ENCODE measurements around the gene GABBR2. TPM values are rescaled to one million over a fixed set of nuclear protein-coding genes. Genes with fewer than 3 reads are reported as not detected.

The GABBR2 gene
- total and polyA plus RNA-seq, 2 donors (not counting 1 experiment from before 2014, with no cell fraction given) = 0.03 TPM; not detected in 1

DNA sequence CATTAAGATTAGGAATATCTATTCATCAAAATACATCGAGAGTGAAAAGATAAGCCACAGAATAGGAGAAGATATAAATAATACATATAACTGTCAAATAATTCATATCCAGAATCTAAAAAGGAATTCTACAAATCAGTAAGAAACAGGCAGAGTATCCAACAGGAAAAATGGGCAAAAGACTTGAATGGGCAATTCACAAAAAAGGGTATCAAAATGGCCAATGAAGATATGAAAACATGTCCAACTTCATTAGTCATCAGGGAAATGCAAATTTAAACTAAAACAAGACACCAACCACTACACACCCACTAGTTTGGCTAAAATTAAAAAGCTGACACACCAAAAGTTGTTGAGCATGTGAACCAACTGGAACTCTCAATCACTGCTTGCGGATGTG lies 246.4 kb downstream of the GABBR2 start:
- CTCF ChIA-PET = no interaction called here

DNA sequence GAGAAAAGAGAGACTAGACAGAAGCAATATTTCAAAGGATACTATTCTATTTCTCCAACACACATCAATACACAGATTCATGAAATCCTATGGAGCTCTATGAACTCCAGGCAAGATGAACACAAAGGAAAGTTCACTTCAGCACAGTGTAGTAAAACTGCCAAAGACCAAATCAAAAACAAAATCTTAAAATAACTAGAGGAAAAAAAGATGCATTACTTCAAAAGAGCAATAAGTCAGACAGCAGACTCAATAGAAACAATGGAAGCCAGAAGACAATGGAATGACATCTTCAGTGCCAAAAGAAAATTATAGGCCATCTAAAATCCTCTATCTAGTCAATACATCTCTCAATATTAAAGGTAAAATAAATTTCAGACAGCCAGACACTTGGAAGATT lies 248.0 kb downstream of the GABBR2 start:
- Mint-ChIP-seq H3K4me3 (no peak overlapping the region), H3K9me3 (ENCODE audit: insufficient read depth) (peaks cover 15% of the 10 kb centered on the region), H3K4me1 (no peaks in the 10 kb centered on the region), H3K27me3 (peaks cover 23% of the 10 kb centered on the region), H3K27ac (no peak overlapping the region)
- DNase-seq (no peak), ATAC-seq (ENCODE audit: low read depth) (no peak)
- POLR2A ChIA-PET = no interaction called here
- no peaks in the 10 kb centered on the region for H4K20me1 ChIP-seq (ENCODE audit: control insufficient read depth, insufficient read depth, low read length, poor library complexity, severe bottlenecking)
- intact Hi-C loops (cut with micrococcal nuclease) = no loop called here
- no peaks in the 10 kb centered on the region for H3K36me3 ChIP-seq (replicated peaks in 1 of 2; ENCODE audit: control extremely low read depth in 1 of 2, control insufficient read depth in 1 of 2, extremely low read depth in 1 of 2, insufficient read depth in 2 of 2, low read length in 1 of 2)
- H2AFZ ChIP-seq (ENCODE audit: insufficient read depth, low read depth, low read length, poor library complexity, severe bottlenecking) = no peak overlapping the region
- H3K27me3 ChIP-seq (replicated peaks in 1 of 4; ENCODE audit: control extremely low read depth in 1 of 4, control insufficient read depth in 3 of 4, insufficient read depth in 4 of 4, low read length in 3 of 4) = peaks cover 0 to 8% (median 1%) of the 10 kb centered on the region in 4 experiments
- no peak overlapping the region for H3K4me2 ChIP-seq (replicated peaks; ENCODE audit: low read depth, low read length, poor library complexity, severe bottlenecking)
- H3K4me1 ChIP-seq (ENCODE audit: control insufficient read depth in 2 of 2, insufficient read depth in 2 of 2, low read length in 2 of 2) = no peaks in the 10 kb centered on the region
- no peaks in the 10 kb centered on the region for H3K79me2 ChIP-seq (ENCODE audit: control insufficient read depth, insufficient read depth, low read length)
- H3K9me3 ChIP-seq (ENCODE audit: control extremely low read depth in 1 of 3, control insufficient read depth in 2 of 3, insufficient read depth in 1 of 3, low read length in 2 of 3) = peaks cover 3 to 20% (median 19%) of the 10 kb centered on the region in 3 donors
- H3K4me3 ChIP-seq (ENCODE audit: control extremely low read depth in 1 of 5, extremely low read depth in 1 of 5, insufficient read depth in 1 of 5, low read depth in 2 of 5, low read length in 4 of 5) = no peak overlapping the region
- no peak overlapping the region for H3K9ac ChIP-seq (ENCODE audit: low read length)
- CTCF ChIA-PET = no interaction called here
- no peak overlapping the region for H3K27ac ChIP-seq (ENCODE audit: low read length in 2 of 2)
- TF ChIP-seq, protein P1, sequence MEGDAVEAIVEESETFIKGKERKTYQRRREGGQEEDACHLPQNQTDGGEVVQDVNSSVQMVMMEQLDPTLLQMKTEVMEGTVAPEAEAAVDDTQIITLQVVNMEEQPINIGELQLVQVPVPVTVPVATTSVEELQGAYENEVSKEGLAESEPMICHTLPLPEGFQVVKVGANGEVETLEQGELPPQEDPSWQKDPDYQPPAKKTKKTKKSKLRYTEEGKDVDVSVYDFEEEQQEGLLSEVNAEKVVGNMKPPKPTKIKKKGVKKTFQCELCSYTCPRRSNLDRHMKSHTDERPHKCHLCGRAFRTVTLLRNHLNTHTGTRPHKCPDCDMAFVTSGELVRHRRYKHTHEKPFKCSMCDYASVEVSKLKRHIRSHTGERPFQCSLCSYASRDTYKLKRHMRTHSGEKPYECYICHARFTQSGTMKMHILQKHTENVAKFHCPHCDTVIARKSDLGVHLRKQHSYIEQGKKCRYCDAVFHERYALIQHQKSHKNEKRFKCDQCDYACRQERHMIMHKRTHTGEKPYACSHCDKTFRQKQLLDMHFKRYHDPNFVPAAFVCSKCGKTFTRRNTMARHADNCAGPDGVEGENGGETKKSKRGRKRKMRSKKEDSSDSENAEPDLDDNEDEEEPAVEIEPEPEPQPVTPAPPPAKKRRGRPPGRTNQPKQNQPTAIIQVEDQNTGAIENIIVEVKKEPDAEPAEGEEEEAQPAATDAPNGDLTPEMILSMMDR (IDR thresholded peaks at IDR 0.05) = no peak
- TF ChIP-seq EZH2 (IDR thresholded peaks at IDR 0.05; ENCODE audit: borderline replicate concordance, insufficient read depth, low read depth, low read length, poor library complexity, severe bottlenecking) = no peak

More for the DNA sequence above, 246.4 kb downstream of the GABBR2 start:
- H3K36me3 ChIP-seq (replicated peaks in 1 of 2; ENCODE audit: control extremely low read depth in 1 of 2, control insufficient read depth in 1 of 2, extremely low read depth in 1 of 2, insufficient read depth in 2 of 2, low read length in 1 of 2) = no peaks in the 10 kb centered on the region
- peaks cover 15% of the 10 kb centered on the region for H3K9me3 Mint-ChIP-seq (ENCODE audit: insufficient read depth)
- peaks cover 0 to 8% (median 1%) of the 10 kb centered on the region in 4 experiments for H3K27me3 ChIP-seq (replicated peaks in 1 of 4; ENCODE audit: control extremely low read depth in 1 of 4, control insufficient read depth in 3 of 4, insufficient read depth in 4 of 4, low read length in 3 of 4)
- H3K4me1 Mint-ChIP-seq = no peaks in the 10 kb centered on the region
- H2AFZ ChIP-seq (ENCODE audit: insufficient read depth, low read depth, low read length, poor library complexity, severe bottlenecking) = no peak overlapping the region
- no peaks in the 10 kb centered on the region for H3K4me1 ChIP-seq (ENCODE audit: control insufficient read depth in 2 of 2, insufficient read depth in 2 of 2, low read length in 2 of 2)
- no peak for DNase-seq
- no peak for TF ChIP-seq EZH2 (IDR thresholded peaks at IDR 0.05; ENCODE audit: borderline replicate concordance, insufficient read depth, low read depth, low read length, poor library complexity, severe bottlenecking)
- TF ChIP-seq, protein P1 (IDR thresholded peaks at IDR 0.05) = no peak
- H3K9ac ChIP-seq (ENCODE audit: low read length) = no peak overlapping the region
- H3K4me3 ChIP-seq (ENCODE audit: control extremely low read depth in 1 of 5, extremely low read depth in 1 of 5, insufficient read depth in 1 of 5, low read depth in 2 of 5, low read length in 4 of 5) = no peak overlapping the region
- no peaks in the 10 kb centered on the region for H4K20me1 ChIP-seq (ENCODE audit: control insufficient read depth, insufficient read depth, low read length, poor library complexity, severe bottlenecking)
- peaks cover 4 to 20% (median 19%) of the 10 kb centered on the region in 3 donors for H3K9me3 ChIP-seq (ENCODE audit: control extremely low read depth in 1 of 3, control insufficient read depth in 2 of 3, insufficient read depth in 1 of 3, low read length in 2 of 3)
- POLR2A ChIA-PET = no interaction called here
- H3K79me2 ChIP-seq (ENCODE audit: control insufficient read depth, insufficient read depth, low read length) = no peaks in the 10 kb centered on the region
- no peak overlapping the region for H3K27ac Mint-ChIP-seq
- no CpG with 5 or more reads among the region's 2 CpGs for WGBS (ENCODE audit: insufficient coverage)
- intact Hi-C loops (cut with micrococcal nuclease) = no loop called here
- peaks cover 10% of the 10 kb centered on the region for H3K27me3 Mint-ChIP-seq
- H3K27ac ChIP-seq (ENCODE audit: low read length in 2 of 2) = no peak overlapping the region
- no peak overlapping the region for H3K4me3 Mint-ChIP-seq
- ATAC-seq (ENCODE audit: low read depth) = no peak
- no peak overlapping the region for H3K4me2 ChIP-seq (replicated peaks; ENCODE audit: low read depth, low read length, poor library complexity, severe bottlenecking)

All from B cell (primary cell).